ENCODE results near the gene LUZP1.
"Not testable (repeated sequence)": the region's sequence is repeated elsewhere in the genome, so short reads cannot be mapped to it uniquely, and the experiment has no call there.

LUZP1 gene

DNA sequence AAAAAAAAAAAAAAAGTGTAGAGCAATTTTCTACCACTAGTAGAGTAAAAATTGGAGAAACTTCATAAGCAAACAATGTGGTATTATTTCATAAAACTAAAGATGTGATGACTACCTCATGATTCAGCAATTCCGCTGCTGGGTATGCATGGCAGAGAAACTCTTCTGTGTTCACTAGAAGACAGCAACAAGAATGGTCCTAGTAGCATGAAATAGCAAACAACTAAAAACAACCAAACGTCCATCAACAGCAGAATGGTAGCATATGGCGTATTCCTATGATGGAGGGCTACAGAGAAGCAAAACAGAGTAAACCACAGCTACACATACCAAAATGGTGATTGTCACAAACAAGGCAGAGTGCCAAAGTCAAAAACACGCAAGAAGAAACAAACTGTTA, 29.7 kb upstream of the LUZP1 start:
- DNase-seq (ENCODE audit: low read depth, low spot score) = no peak
- no peaks in the 10 kb centered on the region for H3K9me3 ChIP-seq (ENCODE audit: insufficient read depth, low read length)
- no peak overlapping the region for H3K4me3 ChIP-seq (ENCODE audit: insufficient read length, low read depth)
- H3K36me3 ChIP-seq (ENCODE audit: insufficient read depth, insufficient read length, low read length) = no peaks in the 10 kb centered on the region
- H3K9ac ChIP-seq (ENCODE audit: insufficient read length, low read depth) = no peak overlapping the region
- H3K27me3 ChIP-seq (ENCODE audit: insufficient read depth, insufficient read length) = no peaks in the 10 kb centered on the region
- H3K4me1 ChIP-seq (ENCODE audit: insufficient read depth, insufficient read length) = peaks cover 3% of the 10 kb centered on the region
- no peak for TF ChIP-seq YY1 (IDR thresholded peaks at IDR 0.05; ENCODE audit: insufficient read depth, insufficient read length)
- TF ChIP-seq SUZ12 (IDR thresholded peaks at IDR 0.05; ENCODE audit: extremely low read depth, insufficient read depth, insufficient read length) = no peak
- TF ChIP-seq ZNF274 (IDR thresholded peaks at IDR 0.05; ENCODE audit: low read depth, low read length) = no peak

DNA sequence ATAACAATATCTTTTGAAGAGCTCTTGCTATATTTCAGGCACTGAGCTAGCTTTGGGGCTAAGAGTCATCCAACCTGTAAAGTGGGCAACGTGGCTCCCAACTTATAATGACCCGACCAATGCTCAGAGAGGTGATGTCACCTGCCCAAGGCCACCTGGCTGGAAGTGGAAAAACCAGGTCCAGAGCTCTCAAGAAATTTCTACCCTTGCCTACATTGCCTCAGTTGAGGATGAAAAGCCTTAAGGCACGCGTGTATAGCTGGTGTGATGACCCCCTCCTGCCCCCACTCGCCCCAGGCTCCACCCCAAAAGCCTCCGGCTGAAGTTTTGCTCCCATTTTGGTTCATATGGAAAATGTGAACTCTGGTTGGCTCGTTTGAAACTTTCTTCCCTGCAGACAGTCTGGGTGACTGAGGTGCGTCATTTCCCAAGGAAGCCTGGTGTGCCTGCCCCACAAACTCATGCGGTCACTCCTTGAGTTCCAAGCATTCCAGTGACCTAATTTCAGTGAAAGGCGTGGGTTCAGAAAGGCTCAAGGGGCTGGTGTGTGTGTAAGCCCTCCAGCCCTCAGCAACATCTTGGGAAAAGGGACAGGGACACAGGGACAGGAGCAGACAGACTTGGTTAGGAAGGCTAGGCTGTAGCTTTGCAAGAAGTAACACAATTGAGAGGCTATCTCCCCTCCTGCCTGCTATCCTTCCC, 28.1 kb upstream of the LUZP1 start:
- no peak for DNase-seq (ENCODE audit: low read depth, low spot score)
- Histone ChIP-seq H3K4me1 (ENCODE audit: insufficient read depth, insufficient read length) (peaks cover 3% of the 10 kb centered on the region), H3K36me3 (ENCODE audit: insufficient read depth, insufficient read length, low read length) (no peaks in the 10 kb centered on the region), H3K27me3 (ENCODE audit: insufficient read depth, insufficient read length) (no peaks in the 10 kb centered on the region), H3K9me3 (ENCODE audit: insufficient read depth, low read length) (no peaks in the 10 kb centered on the region), H3K9ac (ENCODE audit: insufficient read length, low read depth) (peak overlapping the region; percentile 42), H3K4me3 (ENCODE audit: insufficient read length, low read depth) (no peak overlapping the region)
- TF ChIP-seq ZNF274 (IDR thresholded peaks at IDR 0.05; ENCODE audit: low read depth, low read length) (no peak), YY1 (IDR thresholded peaks at IDR 0.05; ENCODE audit: insufficient read depth, insufficient read length) (no peak), SUZ12 (IDR thresholded peaks at IDR 0.05; ENCODE audit: extremely low read depth, insufficient read depth, insufficient read length) (no peak)

DNA sequence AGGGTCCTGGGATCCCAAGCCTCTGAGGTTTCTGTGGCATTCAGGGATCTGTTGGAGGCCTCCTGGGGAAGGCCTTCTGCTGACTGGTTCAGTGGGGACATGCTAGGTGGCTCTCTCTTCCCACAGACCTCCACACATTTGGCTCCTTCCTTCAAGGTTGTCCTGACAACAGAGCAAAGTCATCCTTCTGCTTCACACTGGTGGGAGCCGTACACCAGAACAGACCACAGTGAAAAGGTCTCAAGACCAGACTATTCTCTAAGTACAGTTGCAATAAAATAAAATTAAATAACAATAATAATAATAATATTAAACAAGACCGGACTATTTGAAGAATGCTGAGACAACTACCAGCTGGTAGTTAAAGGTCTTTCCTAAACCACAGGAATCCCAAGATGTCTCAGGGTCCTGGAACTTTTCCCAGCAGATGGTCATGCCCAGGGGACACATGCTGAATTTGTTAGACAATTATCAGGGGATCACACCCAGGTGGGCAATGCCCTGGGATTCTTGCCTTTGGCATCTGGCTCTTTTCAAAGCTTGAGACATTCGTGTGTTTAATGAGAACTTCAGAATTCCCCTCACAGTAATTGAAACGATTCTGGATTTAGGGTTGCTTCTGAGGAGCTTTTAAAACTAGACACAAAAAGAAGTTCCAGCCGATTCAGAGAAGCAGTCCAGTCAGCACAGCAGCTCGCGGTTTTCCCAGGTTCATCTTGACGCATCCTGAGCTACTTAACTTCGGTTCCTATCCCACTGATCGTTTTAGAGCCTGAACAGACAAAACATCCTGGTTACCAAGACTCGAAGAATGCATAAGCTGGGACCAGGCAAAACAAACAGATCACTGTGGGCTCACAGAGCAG, 25.7 kb upstream of the LUZP1 start:
- no peak overlapping the region for H3K4me3 ChIP-seq (ENCODE audit: insufficient read length, low read depth)
- no peak overlapping the region for H3K9ac ChIP-seq (ENCODE audit: insufficient read length, low read depth)
- peaks cover 3% of the 10 kb centered on the region for H3K4me1 ChIP-seq (ENCODE audit: insufficient read depth, insufficient read length)
- no peaks in the 10 kb centered on the region for H3K27me3 ChIP-seq (ENCODE audit: insufficient read depth, insufficient read length)
- no peaks in the 10 kb centered on the region for H3K36me3 ChIP-seq (ENCODE audit: insufficient read depth, insufficient read length, low read length)
- no peak for DNase-seq (ENCODE audit: low read depth, low spot score)
- H3K9me3 ChIP-seq (ENCODE audit: insufficient read depth, low read length) = no peaks in the 10 kb centered on the region
- TF ChIP-seq ZNF274 (IDR thresholded peaks at IDR 0.05; ENCODE audit: low read depth, low read length) (no peak), SUZ12 (IDR thresholded peaks at IDR 0.05; ENCODE audit: extremely low read depth, insufficient read depth, insufficient read length) (no peak), YY1 (IDR thresholded peaks at IDR 0.05; ENCODE audit: insufficient read depth, insufficient read length) (no peak)

- no peak for DNase-seq (ENCODE audit: low read depth, low spot score)
- no peak overlapping the region for H3K9ac ChIP-seq (ENCODE audit: insufficient read length, low read depth)
Measured at GRCh38 chr1:23193391-23194118, 24.9 kb upstream of the LUZP1 start.

DNA sequence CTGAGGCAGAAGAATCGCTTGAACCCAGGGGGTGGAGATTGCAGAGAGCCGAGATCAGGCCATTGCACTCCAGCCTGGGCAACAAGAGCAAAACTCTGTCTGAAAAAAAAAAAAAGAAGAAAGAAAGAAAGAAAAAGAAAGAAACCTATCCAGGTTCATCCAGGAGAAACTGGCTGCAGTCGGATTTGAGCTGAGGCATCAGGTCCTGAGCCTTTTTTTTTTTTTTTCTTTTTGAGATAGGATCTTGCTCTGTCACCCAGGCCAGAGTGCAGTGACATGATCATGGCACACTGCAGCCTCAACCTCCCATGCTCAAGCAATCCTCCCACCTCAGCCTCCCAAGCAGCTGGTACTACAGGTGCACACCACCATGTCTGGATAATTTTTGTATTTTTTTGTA, 22.5 kb upstream of the LUZP1 start:
- Histone ChIP-seq H3K4me3 (ENCODE audit: insufficient read length, low read depth) (no peak overlapping the region), H3K4me1 (ENCODE audit: insufficient read depth, insufficient read length) (peaks cover 3% of the 10 kb centered on the region), H3K9me3 (ENCODE audit: insufficient read depth, low read length) (no peaks in the 10 kb centered on the region), H3K36me3 (ENCODE audit: insufficient read depth, insufficient read length, low read length) (no peaks in the 10 kb centered on the region), H3K27me3 (ENCODE audit: insufficient read depth, insufficient read length) (no peaks in the 10 kb centered on the region), H3K9ac (ENCODE audit: insufficient read length, low read depth) (no peak overlapping the region)
- no peak for DNase-seq (ENCODE audit: low read depth, low spot score)
- TF ChIP-seq ZNF274 (IDR thresholded peaks at IDR 0.05; ENCODE audit: low read depth, low read length) = no peak

More at GRCh38 chr1:23193391-23194118, 24.9 kb upstream of the LUZP1 start:
- Histone ChIP-seq H3K36me3 (ENCODE audit: insufficient read depth, insufficient read length, low read length) (no peaks in the 10 kb centered on the region), H3K27me3 (ENCODE audit: insufficient read depth, insufficient read length) (no peaks in the 10 kb centered on the region), H3K4me3 (ENCODE audit: insufficient read length, low read depth) (no peak overlapping the region), H3K4me1 (ENCODE audit: insufficient read depth, insufficient read length) (peaks cover 3% of the 10 kb centered on the region), H3K9me3 (ENCODE audit: insufficient read depth, low read length) (no peaks in the 10 kb centered on the region)
- TF ChIP-seq ZNF274 (IDR thresholded peaks at IDR 0.05; ENCODE audit: low read depth, low read length) (no peak), YY1 (IDR thresholded peaks at IDR 0.05; ENCODE audit: insufficient read depth, insufficient read length) (no peak), SUZ12 (IDR thresholded peaks at IDR 0.05; ENCODE audit: extremely low read depth, insufficient read depth, insufficient read length) (no peak)

GRCh38 chr1:23188936-23189452, 20.3 kb upstream of the LUZP1 start:
- not testable (repeated sequence) for H3K27me3 ChIP-seq (ENCODE audit: insufficient read depth, insufficient read length); DNase-seq (ENCODE audit: low read depth, low spot score); H3K9ac ChIP-seq (ENCODE audit: insufficient read length, low read depth); H3K4me3 ChIP-seq (ENCODE audit: insufficient read length, low read depth); H3K36me3 ChIP-seq (ENCODE audit: insufficient read depth, insufficient read length, low read length); H3K9me3 ChIP-seq (ENCODE audit: insufficient read depth, low read length); H3K4me1 ChIP-seq (ENCODE audit: insufficient read depth, insufficient read length)

DNA sequence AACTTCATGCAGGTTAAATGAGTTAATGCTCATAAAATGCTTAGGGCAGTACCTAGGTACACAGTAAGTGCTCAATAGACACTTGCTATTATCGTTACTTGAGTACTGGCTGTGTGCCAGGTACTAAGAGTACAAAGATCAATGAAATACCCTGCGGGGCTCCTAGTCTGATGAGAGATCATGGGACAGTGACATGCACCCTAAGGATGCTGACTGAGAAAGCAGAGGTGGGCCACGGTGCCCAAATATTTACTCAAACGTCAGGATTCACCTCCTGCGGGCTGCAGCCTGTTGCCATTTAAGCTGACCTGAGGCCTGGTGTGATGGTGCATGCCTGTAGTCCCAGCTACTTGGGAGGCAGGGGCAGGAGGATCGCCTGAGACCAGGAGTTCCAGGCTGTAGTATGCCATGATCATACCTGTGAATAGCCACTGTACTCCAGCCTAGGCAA, 19.8 kb upstream of the LUZP1 start:
- Histone ChIP-seq H3K27me3 (ENCODE audit: insufficient read depth, insufficient read length) (peaks cover 2% of the 10 kb centered on the region), H3K9me3 (ENCODE audit: insufficient read depth, low read length) (no peaks in the 10 kb centered on the region), H3K9ac (ENCODE audit: insufficient read length, low read depth) (no peak overlapping the region), H3K4me1 (ENCODE audit: insufficient read depth, insufficient read length) (no peaks in the 10 kb centered on the region), H3K4me3 (ENCODE audit: insufficient read length, low read depth) (no peak overlapping the region), H3K36me3 (ENCODE audit: insufficient read depth, insufficient read length, low read length) (no peaks in the 10 kb centered on the region)
- TF ChIP-seq SUZ12 (IDR thresholded peaks at IDR 0.05; ENCODE audit: extremely low read depth, insufficient read depth, insufficient read length) (no peak), ZNF274 (IDR thresholded peaks at IDR 0.05; ENCODE audit: low read depth, low read length) (no peak), YY1 (IDR thresholded peaks at IDR 0.05; ENCODE audit: insufficient read depth, insufficient read length) (no peak)
- DNase-seq (ENCODE audit: low read depth, low spot score) = no peak
